SH-SY5Y (cell line): ENCODE data around the gene CPA5.

Experiments
- GATA2 ChIP-seq: IDR thresholded peaks from 2 replicates; pipeline ENCODE4 v1.6.1; 2011; ENCODE audit warnings: mild to moderate bottlenecking, low read depth, low read length
- GATA3 ChIP-seq: IDR thresholded peaks from 2 replicates; pipeline ENCODE4 v1.6.1; 2011; ENCODE audit warnings: low read depth, mild to moderate bottlenecking, low read length, moderate library complexity

DNA sequence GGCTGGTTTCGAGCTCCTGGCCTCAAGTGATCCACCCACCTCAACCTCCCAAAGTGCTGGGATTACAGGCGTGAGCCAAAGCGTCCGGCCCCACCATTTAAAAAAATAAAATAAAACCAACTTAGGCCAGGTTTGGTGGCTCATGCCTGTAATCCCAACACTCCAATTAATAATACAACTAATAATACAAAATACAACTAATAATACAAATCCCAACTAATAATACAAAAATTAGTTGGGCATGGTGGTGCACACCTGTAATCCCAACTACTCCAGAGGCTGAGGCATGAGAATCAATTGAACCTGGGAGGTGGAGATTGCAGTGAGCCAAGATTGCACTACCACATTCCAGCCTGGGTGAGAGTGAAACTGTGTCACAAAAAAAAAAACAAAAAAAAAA, 68.6 kb downstream of the CPA5 start:
- TF ChIP-seq GATA2 (no peak), GATA3 (no peak)
